ENCODE measurements around the gene TCF7L1. TPM values are rescaled to one million over a fixed set of nuclear protein-coding genes. Genes with fewer than 3 reads are reported as not detected.

Gene TCF7L1
- polyA plus RNA-seq, 1 donor from 2014 or later: not detected

GRCh38 chr2:85324639-85325465 lies 191.7 kb downstream of the TCF7L1 start:
- Histone ChIP-seq H3K9me2 (ENCODE audit: insufficient read depth, low read length) (no peaks in the 10 kb centered on the region), H3K4me3 (ENCODE audit: low read length) (peak overlapping the region; percentile 74), H3K4me2 (ENCODE audit: low read length) (peak overlapping the region; percentile 94), H3K9me3 (ENCODE audit: low read length) (no peaks in the 10 kb centered on the region), H2AFZ (ENCODE audit: low read depth, low read length) (no peak overlapping the region), H3K36me3 (ENCODE audit: insufficient read depth, low read length) (no peaks in the 10 kb centered on the region), H3K9ac (ENCODE audit: low read length) (peak overlapping the region; percentile 5), H3K79me2 (replicated peaks; ENCODE audit: insufficient read depth, low read length) (peaks cover 33% of the 10 kb centered on the region), H4K20me1 (ENCODE audit: insufficient read depth) (no peaks in the 10 kb centered on the region), H3K27me3 (ENCODE audit: insufficient read depth, low read depth, low read length) (no peaks in the 10 kb centered on the region), H3K27ac (ENCODE audit: low read length) (no peak overlapping the region), H3F3A (ENCODE audit: insufficient read depth, low read length, poor library complexity, severe bottlenecking) (no peaks in the 10 kb centered on the region)
- no peak for TF ChIP-seq SMC3 (conservative IDR thresholded peaks at IDR 0.05; ENCODE audit: poor library complexity)
- no peak for TF ChIP-seq REST (IDR thresholded peaks at IDR 0.05; ENCODE audit: borderline replicate concordance)
- no peak for TF ChIP-seq POLR2AphosphoS5 (IDR thresholded peaks at IDR 0.05)

DNA sequence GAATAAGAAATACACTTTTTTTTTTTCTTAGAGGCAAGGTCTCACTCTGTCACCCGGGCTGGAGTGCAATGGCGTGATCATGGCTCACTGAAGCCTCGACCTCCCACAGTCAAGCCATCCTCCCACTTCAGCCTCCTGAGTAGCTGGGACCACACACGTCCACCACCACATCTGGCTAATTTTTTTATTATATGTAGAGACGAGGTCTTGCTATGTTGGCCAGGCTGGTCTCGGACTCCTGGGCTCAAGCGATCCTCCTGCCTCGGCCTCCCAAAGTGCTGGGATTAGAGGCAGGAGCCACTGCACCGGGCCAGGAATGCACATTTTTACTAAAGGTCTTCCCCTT lies 192.2 kb downstream of the TCF7L1 start:
- Histone ChIP-seq H4K20me1 (ENCODE audit: insufficient read depth) (no peaks in the 10 kb centered on the region), H2AFZ (ENCODE audit: low read depth, low read length) (no peak overlapping the region), H3F3A (ENCODE audit: insufficient read depth, low read length, poor library complexity, severe bottlenecking) (no peaks in the 10 kb centered on the region), H3K79me2 (replicated peaks; ENCODE audit: insufficient read depth, low read length) (peaks cover 33% of the 10 kb centered on the region), H3K9me3 (ENCODE audit: low read length) (no peaks in the 10 kb centered on the region), H3K4me2 (ENCODE audit: low read length) (peak overlapping the region; percentile 94), H3K27ac (ENCODE audit: low read length) (no peak overlapping the region), H3K9me2 (ENCODE audit: insufficient read depth, low read length) (no peaks in the 10 kb centered on the region), H3K36me3 (ENCODE audit: insufficient read depth, low read length) (no peaks in the 10 kb centered on the region), H3K27me3 (ENCODE audit: insufficient read depth, low read depth, low read length) (no peaks in the 10 kb centered on the region), H3K9ac (ENCODE audit: low read length) (peak overlapping the region; percentile 1), H3K4me3 (ENCODE audit: low read length) (peak overlapping the region; percentile 74)
- no peak for TF ChIP-seq REST (IDR thresholded peaks at IDR 0.05; ENCODE audit: borderline replicate concordance)
- TF ChIP-seq RAD21 (conservative IDR thresholded peaks at IDR 0.05): no peak
- no peak for TF ChIP-seq MXI1 (conservative IDR thresholded peaks at IDR 0.05; ENCODE audit: poor library complexity, severe bottlenecking)
- no peak for TF ChIP-seq SMC3 (conservative IDR thresholded peaks at IDR 0.05; ENCODE audit: poor library complexity)
- TF ChIP-seq CTCF (IDR thresholded peaks at IDR 0.05; ENCODE audit: poor library complexity, severe bottlenecking): no peak
- no peak for TF ChIP-seq TAF1 (IDR thresholded peaks at IDR 0.05; ENCODE audit: low read depth)
- no peak for TF ChIP-seq POLR2AphosphoS5 (IDR thresholded peaks at IDR 0.05)
- TF ChIP-seq EZH2 (IDR thresholded peaks at IDR 0.05; ENCODE audit: borderline replicate concordance, insufficient read depth, low read length, poor library complexity, severe bottlenecking): no peak
- TF ChIP-seq EP300 (conservative IDR thresholded peaks at IDR 0.05; ENCODE audit: poor library complexity, severe bottlenecking): no peak
